ENCODE measurements around the gene NRIP2.

Gene NRIP2

DNA sequence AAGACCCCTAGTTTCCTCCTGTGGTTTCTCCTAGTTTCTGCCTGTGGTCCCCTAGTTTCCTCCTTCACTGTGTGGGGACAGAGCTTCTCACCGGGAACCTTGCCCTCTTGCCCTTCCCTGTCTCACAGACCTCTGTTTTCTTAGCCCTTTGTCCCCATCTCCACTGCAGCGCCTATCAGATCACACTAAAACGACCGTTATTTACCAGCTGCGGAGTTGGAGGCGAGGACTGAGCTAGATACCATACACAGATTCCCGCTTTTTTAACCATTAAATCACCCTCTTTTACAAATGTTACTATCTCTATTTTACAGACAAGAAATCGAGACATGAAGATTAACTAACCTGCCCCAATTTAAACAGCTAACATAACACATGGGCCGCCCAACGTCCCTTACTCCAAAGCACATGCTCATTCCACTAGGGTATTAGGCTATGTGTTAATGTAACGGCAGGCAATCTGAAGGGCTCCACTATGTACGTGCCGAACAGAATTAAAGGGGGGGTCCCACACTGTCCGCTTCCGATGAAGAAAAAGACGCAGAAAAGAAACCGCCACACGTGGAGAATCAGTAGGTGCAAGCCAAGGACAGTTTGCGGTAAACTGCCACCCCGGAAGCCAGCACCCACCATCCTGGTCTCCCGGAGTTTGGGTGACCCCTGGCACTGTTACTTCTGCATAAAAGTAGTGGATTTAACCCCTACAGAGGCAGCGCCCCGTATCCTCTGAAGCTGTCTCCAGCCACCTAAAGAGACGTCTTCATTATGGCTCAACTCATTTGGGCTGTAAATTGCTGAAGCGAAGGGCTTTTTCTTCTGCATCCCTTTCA lies 41.9 kb downstream of the NRIP2 start:
- H3K27ac ChIP-seq (ENCODE audit: low read depth, low read length), result no peak overlapping the region
- H3K9me2 ChIP-seq (replicated peaks; ENCODE audit: control insufficient read depth, low read length), result no peaks in the 10 kb centered on the region
- no peak overlapping the region for H3K4me3 ChIP-seq (ENCODE audit: low read length)
- no peaks in the 10 kb centered on the region for H3K27me3 ChIP-seq (ENCODE audit: control insufficient read depth, low read length)
- H3K79me2 ChIP-seq (ENCODE audit: control insufficient read depth, low read length), result peaks cover 30% of the 10 kb centered on the region
- H3K4me2 ChIP-seq (ENCODE audit: low read length), result no peak overlapping the region
- TF ChIP-seq, protein P1, sequence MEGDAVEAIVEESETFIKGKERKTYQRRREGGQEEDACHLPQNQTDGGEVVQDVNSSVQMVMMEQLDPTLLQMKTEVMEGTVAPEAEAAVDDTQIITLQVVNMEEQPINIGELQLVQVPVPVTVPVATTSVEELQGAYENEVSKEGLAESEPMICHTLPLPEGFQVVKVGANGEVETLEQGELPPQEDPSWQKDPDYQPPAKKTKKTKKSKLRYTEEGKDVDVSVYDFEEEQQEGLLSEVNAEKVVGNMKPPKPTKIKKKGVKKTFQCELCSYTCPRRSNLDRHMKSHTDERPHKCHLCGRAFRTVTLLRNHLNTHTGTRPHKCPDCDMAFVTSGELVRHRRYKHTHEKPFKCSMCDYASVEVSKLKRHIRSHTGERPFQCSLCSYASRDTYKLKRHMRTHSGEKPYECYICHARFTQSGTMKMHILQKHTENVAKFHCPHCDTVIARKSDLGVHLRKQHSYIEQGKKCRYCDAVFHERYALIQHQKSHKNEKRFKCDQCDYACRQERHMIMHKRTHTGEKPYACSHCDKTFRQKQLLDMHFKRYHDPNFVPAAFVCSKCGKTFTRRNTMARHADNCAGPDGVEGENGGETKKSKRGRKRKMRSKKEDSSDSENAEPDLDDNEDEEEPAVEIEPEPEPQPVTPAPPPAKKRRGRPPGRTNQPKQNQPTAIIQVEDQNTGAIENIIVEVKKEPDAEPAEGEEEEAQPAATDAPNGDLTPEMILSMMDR (IDR thresholded peaks at IDR 0.05; ENCODE audit: low read depth, low read length, poor library complexity, severe bottlenecking), result no peak
- no peak for TF ChIP-seq EZH2phosphoT487 (IDR thresholded peaks at IDR 0.05; ENCODE audit: borderline replicate concordance, low read length)
- H4K20me1 ChIP-seq (ENCODE audit: control insufficient read depth, insufficient read depth, low read depth, low read length), result peaks cover 21% of the 10 kb centered on the region
- H3F3A ChIP-seq (ENCODE audit: control insufficient read depth, insufficient read depth), result no peaks in the 10 kb centered on the region; the same call in 1 of the 2 replicates
- no peaks in the 10 kb centered on the region for H3K9me3 ChIP-seq (ENCODE audit: control insufficient read depth, insufficient read depth, low read length)
- peaks cover 22% of the 10 kb centered on the region for H3K36me3 ChIP-seq (ENCODE audit: control insufficient read depth, low read length)
- peaks cover 22% of the 10 kb centered on the region for H3K4me1 ChIP-seq (ENCODE audit: control insufficient read depth, low read length)

DNA sequence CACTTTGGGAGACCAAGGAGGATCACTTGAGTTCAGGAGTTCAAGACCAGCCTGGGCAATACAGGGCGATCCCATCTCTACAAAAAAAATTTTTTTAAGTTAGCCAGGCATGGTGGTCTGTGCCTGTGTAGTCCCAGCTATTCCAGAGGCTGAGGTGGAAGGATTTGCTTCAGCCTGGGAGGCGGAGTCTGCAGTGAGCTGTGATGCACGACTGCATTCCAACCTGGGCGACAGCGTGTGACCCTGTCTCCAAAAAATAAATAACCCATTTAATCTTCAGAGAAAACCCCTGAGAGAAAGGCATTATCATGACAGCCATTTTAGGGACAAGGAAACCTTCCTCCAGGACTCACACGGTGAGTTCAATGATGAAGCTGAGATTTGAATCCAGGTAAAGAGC lies 43.7 kb downstream of the NRIP2 start:
- no peaks in the 10 kb centered on the region for H3K9me2 ChIP-seq (replicated peaks; ENCODE audit: control insufficient read depth, low read length)
- no peaks in the 10 kb centered on the region for H3K27me3 ChIP-seq (ENCODE audit: control insufficient read depth, low read length)
- H3K4me3 ChIP-seq (ENCODE audit: low read length), result no peak overlapping the region
- peaks cover 4% of the 10 kb centered on the region for H3K36me3 ChIP-seq (ENCODE audit: control insufficient read depth, low read length)
- H3K4me2 ChIP-seq (ENCODE audit: low read length), result no peak overlapping the region
- H3K27ac ChIP-seq (ENCODE audit: low read depth, low read length), result no peak overlapping the region
- H3K9me3 ChIP-seq (ENCODE audit: control insufficient read depth, insufficient read depth, low read length), result no peaks in the 10 kb centered on the region
- no peaks in the 10 kb centered on the region; the same call in 1 of the 2 replicates for H3F3A ChIP-seq (ENCODE audit: control insufficient read depth, insufficient read depth)
- TF ChIP-seq, protein P1 (IDR thresholded peaks at IDR 0.05; ENCODE audit: low read depth, low read length, poor library complexity, severe bottlenecking), result no peak
- no peak for TF ChIP-seq EZH2phosphoT487 (IDR thresholded peaks at IDR 0.05; ENCODE audit: borderline replicate concordance, low read length)
- peaks cover 9% of the 10 kb centered on the region for H3K4me1 ChIP-seq (ENCODE audit: control insufficient read depth, low read length)
- H3K79me2 ChIP-seq (ENCODE audit: control insufficient read depth, low read length), result peaks cover 12% of the 10 kb centered on the region
- peaks cover 3% of the 10 kb centered on the region for H4K20me1 ChIP-seq (ENCODE audit: control insufficient read depth, insufficient read depth, low read depth, low read length)

DNA sequence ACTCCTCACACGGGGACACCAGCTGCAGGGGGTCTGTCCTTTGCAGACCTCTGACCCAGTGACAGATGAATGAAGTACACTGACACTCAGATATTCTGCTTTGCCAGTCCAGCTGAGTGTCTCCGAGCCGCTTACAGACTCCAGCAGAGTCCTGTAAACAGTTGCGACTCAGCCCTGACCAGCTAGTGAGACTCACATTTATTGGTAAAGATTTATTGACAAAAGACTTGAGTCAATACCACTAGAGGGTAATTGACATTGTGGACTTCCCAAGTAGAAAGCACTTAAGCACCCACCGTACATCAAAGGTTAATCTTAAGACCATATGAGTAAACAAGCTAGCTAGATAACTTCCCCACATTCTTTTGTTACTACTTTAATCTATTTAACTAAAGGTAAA lies 49.8 kb downstream of the NRIP2 start:
- Histone ChIP-seq H3K36me3 (ENCODE audit: control insufficient read depth, low read length) (no peaks in the 10 kb centered on the region), H3K9me2 (replicated peaks; ENCODE audit: control insufficient read depth, low read length) (no peaks in the 10 kb centered on the region)

More for the DNA sequence above, 49.8 kb downstream of the NRIP2 start:
- Histone ChIP-seq H3K4me3 (ENCODE audit: low read length) (no peak overlapping the region), H3K4me2 (ENCODE audit: low read length) (no peak overlapping the region), H3K27me3 (ENCODE audit: control insufficient read depth, low read length) (peaks cover 16% of the 10 kb centered on the region; the same call in 1 of the 2 replicates), H4K20me1 (ENCODE audit: control insufficient read depth, insufficient read depth, low read depth, low read length) (no peaks in the 10 kb centered on the region), H3K27ac (ENCODE audit: low read depth, low read length) (no peak overlapping the region), H3F3A (ENCODE audit: control insufficient read depth, insufficient read depth) (no peaks in the 10 kb centered on the region), H3K4me1 (ENCODE audit: control insufficient read depth, low read length) (peaks cover 3% of the 10 kb centered on the region; the same call in 1 of the 2 replicates), H3K9me3 (ENCODE audit: control insufficient read depth, insufficient read depth, low read length) (no peaks in the 10 kb centered on the region), H3K79me2 (ENCODE audit: control insufficient read depth, low read length) (no peaks in the 10 kb centered on the region)
- TF ChIP-seq, protein P1 (IDR thresholded peaks at IDR 0.05; ENCODE audit: low read depth, low read length, poor library complexity, severe bottlenecking), result no peak
- TF ChIP-seq EZH2phosphoT487 (IDR thresholded peaks at IDR 0.05; ENCODE audit: borderline replicate concordance, low read length), result no peak
